ENCODE data around the gene CNKSR2. TPM values are rescaled to one million over a fixed set of nuclear protein-coding genes. Genes with fewer than 3 reads are reported as not detected.

CNKSR2 gene
- total and polyA plus RNA-seq, 2 of the 13 experiments (the other 11 are each of a cell fraction or from before 2014, with no cell fraction given) = not detected

GRCh38 chrX:21699136-21699535 lies 324.9 kb downstream of the CNKSR2 start (continued):
- TF ChIP-seq ZNF687 (CRISPR knock-in tag; IDR thresholded peaks at IDR 0.05) (no peak), RAD51 (IDR thresholded peaks at IDR 0.05; ENCODE audit: borderline replicate concordance) (no peak)

GRCh38 chrX:21700275-21700674 lies 326.1 kb downstream of the CNKSR2 start:
- Histone ChIP-seq H3K36me3 (replicated peaks in 1 of 2; ENCODE audit: control insufficient read depth in 1 of 2, insufficient read depth in 2 of 2, low read length in 2 of 2) (no peaks in the 10 kb centered on the region), H4K20me1 (ENCODE audit: insufficient read depth, low read length) (no peaks in the 10 kb centered on the region), H3K4me2 (ENCODE audit: low read depth, low read length) (no peak overlapping the region), H3K79me2 (ENCODE audit: insufficient read depth, low read length) (no peaks in the 10 kb centered on the region), H3K9ac (ENCODE audit: insufficient read depth, low read depth, low read length) (no peak overlapping the region), H3K27me3 (ENCODE audit: control insufficient read depth in 1 of 2, insufficient read depth in 2 of 2, low read length in 2 of 2) (no peaks in the 10 kb centered on the region), H3K4me3 (replicated peaks in 1 of 3; ENCODE audit: insufficient read depth in 1 of 3, low read depth in 2 of 3, low read length in 3 of 3) (no peak overlapping the region), H2AFZ (ENCODE audit: low read length) (no peak overlapping the region), H3K4me1 (ENCODE audit: insufficient read depth, low read length) (peaks cover 3% of the 10 kb centered on the region; the same call in 1 of the 2 replicates), H3K9me3 (ENCODE audit: low read length) (no peaks in the 10 kb centered on the region), H3K27ac (ENCODE audit: extremely low read length, insufficient read depth, low read length) (no peak overlapping the region)
- intact Hi-C loops (cut with micrococcal nuclease; ENCODE audit: unreplicated experiment) (loop anchor here (10.0 kb wide), 1 partner anchor 85 kb away; no protein-coding TSS in a partner anchor), in situ Hi-C loops (cut with HindIII; ENCODE audit: extremely low pct_ligation_motif_present, low pct_unique_long_range_greater_than_20kb) (no loop called here)
- no peak for ATAC-seq
- 96% methylated on average over 2 of the region's 5 CpGs for WGBS (ENCODE audit: low lambda C conversion rate)
- no peak for FAIRE-seq
- ChIA-PET CTCF (ENCODE audit: low intra/inter-chr PET ratio, low total read pairs) (no interaction called here), POLR2A (no interaction called here)
- no peak for DNase-seq (ENCODE audit: low spot score)
- BruUV-seq (replicated peaks) = no TSS peak
- TF ChIP-seq ELF1 (CRISPR knock-in tag; IDR thresholded peaks at IDR 0.05) = no peak
- no peak for TF ChIP-seq NKX3-1 (CRISPR knock-in tag; IDR thresholded peaks at IDR 0.05)
- no peak for TF ChIP-seq ZNF775 (CRISPR knock-in tag; IDR thresholded peaks at IDR 0.05; ENCODE audit: borderline replicate concordance)
- no peak for TF ChIP-seq ZHX2 (IDR thresholded peaks at IDR 0.05; ENCODE audit: low read depth)
- no peak for TF ChIP-seq ZHX2 (CRISPR knock-in tag; IDR thresholded peaks at IDR 0.05; ENCODE audit: borderline replicate concordance)
- no peak for TF ChIP-seq SCMH1 (CRISPR knock-in tag; IDR thresholded peaks at IDR 0.05; ENCODE audit: borderline replicate concordance)
- TF ChIP-seq AKAP8 (CRISPR knock-in tag; IDR thresholded peaks at IDR 0.05) = no peak
- no peak for TF ChIP-seq BRF2 (CRISPR knock-in tag; IDR thresholded peaks at IDR 0.05)
- TF ChIP-seq SRF (IDR thresholded peaks at IDR 0.05; ENCODE audit: low read depth, low read length) = no peak
- TF ChIP-seq ZNF33B (CRISPR knock-in tag; IDR thresholded peaks at IDR 0.05) = no peak

Measured in HepG2 (cell line).